ENCODE measurements around the gene BFSP1.

DNA sequence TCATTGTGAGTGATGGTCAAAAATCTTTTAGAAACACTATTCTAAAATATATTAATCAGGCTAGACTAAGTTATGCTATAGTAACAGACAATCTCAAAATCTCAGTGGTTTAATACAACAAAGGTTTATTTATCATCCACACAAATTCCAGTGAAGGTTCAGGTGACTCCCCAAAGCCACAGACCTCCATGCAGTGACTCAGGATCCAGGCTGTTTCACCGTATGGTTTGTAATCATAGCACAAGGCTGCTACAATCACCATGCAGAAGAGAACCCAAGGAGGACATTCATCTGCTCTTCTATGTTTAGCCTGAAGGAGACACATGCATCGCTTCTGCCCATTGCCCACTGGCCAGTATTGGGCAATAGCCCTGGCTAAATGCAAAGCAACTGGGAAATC lies 46.2 kb downstream of the BFSP1 start:
- no peak for TF ChIP-seq EZH2 (IDR thresholded peaks at IDR 0.05; ENCODE audit: borderline replicate concordance)
- TF ChIP-seq, protein P1, sequence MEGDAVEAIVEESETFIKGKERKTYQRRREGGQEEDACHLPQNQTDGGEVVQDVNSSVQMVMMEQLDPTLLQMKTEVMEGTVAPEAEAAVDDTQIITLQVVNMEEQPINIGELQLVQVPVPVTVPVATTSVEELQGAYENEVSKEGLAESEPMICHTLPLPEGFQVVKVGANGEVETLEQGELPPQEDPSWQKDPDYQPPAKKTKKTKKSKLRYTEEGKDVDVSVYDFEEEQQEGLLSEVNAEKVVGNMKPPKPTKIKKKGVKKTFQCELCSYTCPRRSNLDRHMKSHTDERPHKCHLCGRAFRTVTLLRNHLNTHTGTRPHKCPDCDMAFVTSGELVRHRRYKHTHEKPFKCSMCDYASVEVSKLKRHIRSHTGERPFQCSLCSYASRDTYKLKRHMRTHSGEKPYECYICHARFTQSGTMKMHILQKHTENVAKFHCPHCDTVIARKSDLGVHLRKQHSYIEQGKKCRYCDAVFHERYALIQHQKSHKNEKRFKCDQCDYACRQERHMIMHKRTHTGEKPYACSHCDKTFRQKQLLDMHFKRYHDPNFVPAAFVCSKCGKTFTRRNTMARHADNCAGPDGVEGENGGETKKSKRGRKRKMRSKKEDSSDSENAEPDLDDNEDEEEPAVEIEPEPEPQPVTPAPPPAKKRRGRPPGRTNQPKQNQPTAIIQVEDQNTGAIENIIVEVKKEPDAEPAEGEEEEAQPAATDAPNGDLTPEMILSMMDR (IDR thresholded peaks at IDR 0.05; ENCODE audit: poor library complexity), result no peak

All from hepatocyte (in vitro differentiated cells).